CD4-positive, alpha-beta T cell treated with Interleukin-2 at 100 ng/mL for 4 hours (primary cell): ENCODE measurements around the gene RMP24.
"Not testable (repeated sequence)": the region's sequence is repeated elsewhere in the genome, so short reads cannot be mapped to it uniquely, and the experiment has no call there.

Experiments used
- DNase-seq: peaks from one replicate; pipeline ENCODE4 v3.0.0-alpha.2; 2020; ENCODE audit warnings: low spot score

RMP24 gene

DNA sequence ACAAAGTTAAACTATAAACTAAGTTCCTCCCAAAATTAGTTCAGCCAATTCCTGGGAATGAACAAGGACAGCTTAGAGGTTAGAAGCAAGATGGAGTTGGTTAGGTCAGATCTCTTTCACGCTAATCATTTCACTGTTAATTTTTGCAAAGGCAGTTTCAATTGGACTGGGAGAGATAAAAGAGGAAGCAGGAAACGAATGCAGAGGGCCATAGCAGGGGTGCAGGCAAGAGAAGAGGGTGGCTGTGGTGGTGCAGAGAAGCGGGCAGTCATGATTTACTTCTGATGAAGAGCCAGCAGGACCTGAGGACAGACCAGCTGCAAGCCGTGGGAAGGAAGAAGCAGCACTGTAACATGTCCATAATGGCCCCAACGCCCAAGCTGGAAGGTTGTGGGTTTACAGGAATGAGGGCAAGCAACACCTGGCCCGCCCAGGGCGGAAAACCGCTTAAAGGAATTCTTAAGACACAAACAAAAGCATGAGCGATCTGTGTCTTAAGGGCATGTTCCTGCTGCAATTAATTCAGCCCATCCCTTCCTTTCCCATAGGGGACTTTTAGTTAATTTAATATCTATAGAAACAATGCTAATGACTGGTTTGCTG, 4.1 kb upstream of the RMP24 start:
- no peak for DNase-seq

DNA sequence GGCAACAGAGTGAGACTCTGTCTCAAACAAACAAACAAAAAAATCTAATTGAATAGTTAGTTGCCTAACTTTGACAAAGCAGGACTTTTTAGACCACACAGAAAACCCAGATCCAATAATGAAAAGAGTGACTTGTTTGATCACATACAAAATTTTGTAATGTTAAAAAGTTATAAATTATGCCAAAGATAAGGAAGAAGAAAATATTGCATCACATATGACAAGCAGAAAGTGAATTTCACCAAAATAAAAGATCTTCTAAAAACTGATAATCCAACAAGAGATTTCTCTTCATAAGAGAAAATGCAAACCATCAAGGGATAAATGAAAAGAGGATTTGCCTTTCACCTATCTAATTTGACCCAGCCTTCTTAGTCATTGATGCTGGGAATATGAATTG, 2.8 kb upstream of the RMP24 start:
- no peak for DNase-seq

DNA sequence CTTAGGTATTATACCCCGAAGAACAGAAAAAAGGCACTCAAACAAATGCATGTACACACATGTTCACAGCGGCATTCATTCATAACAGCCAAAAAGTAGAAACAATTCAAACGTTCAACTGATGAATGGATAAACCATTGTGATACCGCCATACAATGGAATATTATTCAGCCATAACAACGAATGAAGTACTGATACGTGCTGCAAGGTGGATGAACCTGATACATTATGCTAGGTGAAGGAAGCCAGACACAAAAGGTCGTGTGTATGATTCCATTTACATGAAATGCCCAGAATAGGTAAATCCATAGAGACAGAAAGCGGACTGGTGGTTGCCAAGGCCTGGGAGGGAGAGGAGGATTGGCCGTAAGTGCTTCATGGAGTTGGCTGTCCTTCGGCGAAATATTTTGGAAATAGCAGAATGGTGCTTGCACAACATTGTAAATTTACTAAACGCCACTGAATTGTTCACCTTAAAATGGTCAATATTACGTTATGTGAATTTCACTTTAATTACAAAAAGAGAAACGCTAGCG, 750 bp upstream of the RMP24 start:
- peak; percentile 12 for DNase-seq

DNA sequence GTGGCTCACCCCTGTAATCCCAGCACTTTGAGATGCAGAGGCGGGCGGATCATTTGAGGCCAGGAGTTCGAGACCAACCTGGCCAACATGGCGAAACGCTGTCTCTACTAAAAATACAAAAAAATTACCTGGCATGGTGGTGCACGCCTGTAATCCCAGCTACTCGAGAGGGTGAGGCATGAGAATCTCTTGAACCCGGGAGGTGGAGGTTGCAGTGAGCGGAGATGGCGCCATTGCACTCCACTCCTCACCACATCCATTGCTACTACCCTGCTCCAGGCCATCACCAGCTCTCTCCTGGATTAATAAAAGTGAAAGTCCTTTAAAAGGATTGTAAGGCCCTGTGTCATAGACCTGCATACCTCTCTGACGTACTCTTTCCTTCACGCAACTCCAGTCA, 1.2 kb downstream of the RMP24 start:
- DNase-seq, result no peak

DNA sequence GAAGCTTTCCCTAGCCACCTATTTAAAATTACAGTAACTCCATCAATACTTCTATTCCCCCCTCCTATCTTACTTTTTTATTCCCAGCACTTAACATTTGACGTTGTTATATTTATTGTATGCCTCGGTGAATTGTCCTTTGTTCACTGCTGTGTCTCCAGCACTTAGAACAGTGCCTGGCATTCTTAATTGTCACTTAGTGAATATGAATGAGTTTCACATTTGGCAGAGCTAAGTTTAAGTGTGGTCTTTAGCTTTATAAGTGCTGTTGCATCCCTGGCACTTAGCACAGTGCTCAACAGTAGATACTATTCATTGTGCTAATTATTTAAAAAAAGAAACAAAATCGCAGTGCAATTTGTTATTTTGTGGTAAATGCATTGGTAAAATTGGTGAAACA, 1.7 kb downstream of the RMP24 start:
- no peak for DNase-seq

DNA sequence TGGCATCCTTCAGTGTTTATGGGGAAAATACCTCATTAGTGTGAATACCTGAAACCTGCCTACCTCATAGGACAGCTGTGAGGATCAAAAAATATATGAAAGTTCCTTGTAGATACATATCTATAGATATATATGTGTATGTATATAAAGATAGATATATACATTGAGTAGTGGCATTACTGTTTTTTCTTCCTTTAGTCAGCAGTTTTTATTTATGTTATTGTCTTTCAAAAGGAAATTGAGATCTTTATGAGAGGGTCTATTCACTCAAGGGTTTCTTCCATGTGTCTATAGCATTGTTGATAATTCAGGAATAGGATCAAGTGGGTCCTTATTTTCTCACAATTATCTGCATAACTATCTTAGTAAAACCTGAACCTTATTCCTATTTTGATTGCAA, 6.6 kb downstream of the RMP24 start:
- no peak for DNase-seq

DNA sequence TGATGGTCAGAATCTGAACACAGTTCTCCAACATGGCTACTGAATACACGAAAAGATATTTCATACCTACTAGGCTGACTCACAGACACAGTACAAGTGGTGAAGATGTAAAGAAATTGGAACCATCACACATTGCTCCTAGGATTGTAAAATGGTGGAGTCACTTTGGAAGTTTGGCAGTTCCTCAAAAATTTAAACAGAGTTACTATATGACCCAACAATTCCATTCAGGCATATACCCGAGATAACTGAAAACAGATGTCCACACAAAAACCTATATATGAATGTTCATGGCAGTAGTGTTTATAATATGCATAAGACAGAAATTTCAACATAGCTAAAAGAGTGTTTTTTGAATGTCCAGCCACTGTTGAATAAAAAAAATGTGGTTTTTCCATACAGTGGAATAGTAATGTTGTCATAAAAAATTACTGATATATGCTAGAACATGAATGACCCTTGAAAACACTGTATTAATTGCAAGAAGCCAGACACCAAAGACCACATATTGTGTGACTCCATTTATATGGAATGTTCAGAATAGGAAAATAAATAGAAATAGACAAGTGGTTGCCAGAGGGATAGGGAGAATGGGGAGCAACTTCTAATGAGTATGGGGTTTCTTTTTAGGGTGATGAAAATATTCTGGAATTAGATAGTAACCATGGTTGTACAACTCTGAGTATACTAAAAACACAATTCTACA, 10.1 kb downstream of the RMP24 start:
- no peak for DNase-seq

DNA sequence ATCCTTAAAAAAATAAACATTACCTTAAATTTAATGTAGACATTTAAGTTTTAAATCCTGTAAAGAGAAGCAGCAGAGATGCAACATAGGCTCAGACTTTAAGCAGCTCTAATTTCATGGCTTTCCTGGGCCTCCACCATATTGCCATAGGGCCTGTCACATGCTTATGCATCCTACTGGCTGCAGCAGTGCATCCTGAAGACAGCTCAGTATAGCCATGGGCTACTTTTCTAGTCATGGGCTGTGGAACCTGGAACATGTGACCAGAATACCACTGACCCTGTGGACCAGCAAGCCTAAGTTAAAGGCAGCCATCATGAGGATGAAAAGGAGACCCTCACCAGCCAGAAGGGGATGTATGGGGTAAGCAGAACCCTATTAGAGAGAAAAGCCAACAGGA, 10.7 kb downstream of the RMP24 start:
- no peak for DNase-seq

DNA sequence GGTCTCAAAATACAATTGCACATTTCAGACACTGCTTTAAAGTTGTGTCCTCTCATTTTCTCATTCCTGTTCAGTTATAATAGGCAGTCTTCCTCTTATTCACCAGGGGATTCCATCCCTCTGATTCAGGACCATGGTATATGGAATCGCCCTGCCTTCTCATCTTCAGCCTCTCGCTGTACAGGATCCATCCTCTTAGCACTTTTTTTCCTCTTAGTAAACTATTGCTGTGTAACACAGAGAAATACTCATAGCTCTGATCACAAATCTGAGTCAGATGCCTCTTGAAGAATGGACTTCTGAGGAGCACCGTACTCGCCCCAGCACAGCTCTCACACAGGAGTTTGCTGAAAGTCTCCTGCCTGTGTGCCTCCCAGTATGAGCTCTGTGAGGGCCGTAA, 11.3 kb downstream of the RMP24 start:
- DNase-seq, result no peak

DNA sequence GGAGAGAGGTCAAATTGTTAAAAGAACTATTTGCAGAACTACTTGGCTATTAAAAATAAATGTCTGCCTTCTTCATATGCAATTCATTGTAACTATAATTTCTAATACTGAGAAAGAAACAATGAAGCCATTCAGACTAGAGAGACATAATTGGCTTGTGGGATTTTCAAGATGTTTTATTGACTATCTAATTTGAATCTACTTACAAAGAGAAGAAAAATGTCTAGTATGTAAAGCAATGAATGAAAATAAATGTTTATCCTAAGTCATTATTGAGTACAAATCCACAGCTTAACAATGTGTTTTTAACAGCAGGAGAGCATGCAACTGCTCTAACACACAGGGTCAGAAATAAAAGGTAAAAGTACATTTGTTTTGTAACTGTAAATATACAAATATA, 19.2 kb downstream of the RMP24 start:
- no peak for DNase-seq

DNA sequence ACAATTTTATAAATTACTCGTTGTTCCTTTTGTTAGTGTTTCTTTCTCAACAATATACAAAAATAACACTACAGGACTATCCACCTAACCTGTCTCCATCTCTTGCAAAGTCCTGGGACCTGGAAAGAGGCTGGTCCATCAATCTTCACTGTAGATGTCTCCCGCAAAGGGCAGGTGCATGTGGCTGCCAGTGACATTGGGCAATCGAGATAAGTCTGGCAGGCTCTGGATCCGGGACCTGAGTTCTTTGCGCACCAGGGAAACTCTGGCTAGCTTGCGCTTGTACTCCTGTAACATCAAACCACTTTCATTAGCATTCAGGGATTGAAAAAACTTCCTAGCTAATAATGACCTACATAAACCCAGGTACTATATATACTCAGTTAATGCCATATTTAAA, 20.5 kb downstream of the RMP24 start:
- no peak for DNase-seq

DNA sequence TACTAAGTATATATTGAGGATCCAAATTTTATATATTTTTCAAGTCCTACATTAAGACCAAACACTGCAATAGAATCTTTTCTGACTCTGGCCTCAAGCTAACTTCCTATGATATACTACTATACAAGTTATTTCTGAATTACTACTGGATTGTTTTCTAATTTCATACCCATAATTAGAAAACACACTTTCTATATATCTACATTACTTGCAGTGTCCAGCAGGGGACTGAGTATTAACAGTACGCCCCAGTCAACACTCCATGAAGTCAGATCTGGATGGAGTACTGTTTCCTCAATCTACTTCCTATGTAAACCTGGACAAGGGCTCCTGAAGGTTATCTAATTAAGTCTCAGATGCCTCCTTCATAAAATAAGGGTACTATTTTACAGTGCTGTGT, 26.5 kb downstream of the RMP24 start:
- DNase-seq, result no peak

DNA sequence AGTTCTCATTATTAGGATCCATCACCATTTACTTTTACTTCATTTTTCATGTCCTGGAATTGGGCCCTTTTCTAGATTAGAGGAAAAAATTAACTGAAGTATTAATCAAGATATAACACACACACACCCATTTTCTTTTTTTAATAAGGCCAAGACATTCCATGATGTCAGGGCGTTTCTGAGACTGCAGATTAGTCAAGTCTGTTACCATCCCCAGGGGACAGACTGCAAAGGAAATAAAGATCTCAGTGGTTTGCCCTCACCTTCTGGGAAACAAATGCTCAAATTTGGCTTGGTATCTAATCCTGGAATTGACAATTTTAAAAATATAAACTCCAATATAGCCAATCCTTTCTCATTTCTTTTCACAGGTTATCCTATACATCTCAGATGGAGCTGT, 27.4 kb downstream of the RMP24 start:
- DNase-seq, result no peak

DNA sequence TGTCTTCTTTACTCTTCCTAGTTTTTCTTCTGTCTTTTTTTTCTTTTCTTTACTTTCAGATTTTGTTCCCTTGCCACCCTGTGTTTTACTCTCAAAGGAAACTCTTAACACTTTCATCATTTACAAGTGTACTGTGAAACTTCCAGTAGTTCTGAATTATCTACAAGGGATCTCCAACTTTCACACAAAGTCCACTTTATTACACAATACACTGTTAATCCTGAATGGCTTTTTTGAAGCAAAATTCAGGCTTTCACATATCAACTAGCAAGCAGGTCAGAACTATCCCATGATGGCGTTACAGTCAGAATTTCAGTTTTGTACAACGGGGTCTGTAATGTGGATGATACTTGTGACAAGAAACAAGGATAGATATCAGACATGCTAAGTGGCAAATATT, 34.5 kb downstream of the RMP24 start:
- DNase-seq, result no peak

DNA sequence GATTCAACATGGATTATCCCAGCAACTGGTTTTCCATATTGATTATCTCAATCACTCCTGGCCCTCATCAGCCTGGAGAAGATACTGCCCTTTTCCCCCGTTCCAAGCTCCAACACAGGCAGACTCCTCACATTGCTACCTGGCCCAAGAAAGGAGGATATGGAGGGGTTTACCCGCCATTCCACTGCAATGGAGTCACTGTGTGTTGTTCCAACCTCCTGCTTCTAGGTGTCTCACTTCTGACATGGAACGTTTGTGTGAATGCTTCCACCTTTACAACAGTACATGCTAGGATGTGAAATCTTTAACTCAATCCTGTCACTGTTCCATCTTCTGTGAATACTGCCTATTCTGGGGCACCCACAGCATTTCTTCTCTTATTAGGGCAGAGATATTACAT, 36.7 kb downstream of the RMP24 start:
- no peak for DNase-seq

DNA sequence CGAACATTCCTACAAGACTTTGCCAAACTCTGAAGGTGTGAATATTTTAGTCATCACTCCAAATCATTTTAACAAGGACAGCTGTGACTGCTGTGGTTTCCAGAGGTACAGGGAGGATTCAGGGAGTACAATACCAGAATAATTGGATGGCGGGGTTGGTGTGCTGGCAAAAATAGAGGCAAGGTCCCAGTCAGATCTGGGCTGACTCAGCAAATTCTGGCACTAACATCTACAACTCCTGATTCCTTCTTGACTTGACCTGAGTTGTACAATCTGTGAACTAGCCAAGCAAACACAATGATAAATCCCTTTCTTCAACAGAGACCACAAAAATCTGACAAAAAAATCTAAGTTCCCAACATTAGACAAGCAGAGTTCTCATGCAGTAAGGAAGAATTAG, 40.4 kb downstream of the RMP24 start:
- no peak for DNase-seq

DNA sequence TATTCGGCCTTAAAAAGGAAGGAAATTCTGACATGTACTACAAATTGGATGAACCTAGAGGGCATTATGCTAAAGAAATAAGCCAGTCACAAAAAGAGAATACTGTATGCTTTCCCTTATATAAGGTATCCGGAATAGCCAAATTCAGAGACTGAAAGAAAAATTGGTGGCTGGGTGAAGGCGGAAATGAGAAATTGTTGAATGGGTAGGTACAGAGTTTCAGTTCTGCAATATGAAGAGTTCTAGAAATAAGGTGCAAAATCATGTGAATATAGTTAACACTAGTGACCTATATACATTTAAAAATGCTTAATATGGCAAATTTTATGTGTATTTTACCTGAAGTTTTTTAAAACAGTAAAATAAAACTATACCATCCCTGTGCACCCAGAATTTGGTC, 43.1 kb downstream of the RMP24 start:
- DNase-seq, result no peak

DNA sequence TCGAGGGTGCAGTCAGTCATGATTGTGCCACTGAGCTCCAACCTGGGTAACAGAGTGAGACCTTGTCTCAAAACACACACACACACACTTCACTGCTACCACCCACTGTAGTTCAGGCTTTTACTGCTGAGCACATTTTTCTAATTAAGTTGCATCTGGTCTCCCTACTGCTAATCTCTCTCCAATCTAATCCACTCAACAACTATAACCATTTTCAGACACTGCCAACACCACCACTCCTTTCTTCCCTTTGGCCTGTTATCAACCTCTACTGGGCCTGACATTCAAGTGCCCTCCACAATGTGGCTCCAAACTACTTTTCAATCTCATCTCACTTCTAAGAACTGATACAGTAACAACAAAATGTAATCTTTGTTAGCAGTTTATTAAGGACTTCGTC, 44.8 kb downstream of the RMP24 start:
- no peak for DNase-seq

DNA sequence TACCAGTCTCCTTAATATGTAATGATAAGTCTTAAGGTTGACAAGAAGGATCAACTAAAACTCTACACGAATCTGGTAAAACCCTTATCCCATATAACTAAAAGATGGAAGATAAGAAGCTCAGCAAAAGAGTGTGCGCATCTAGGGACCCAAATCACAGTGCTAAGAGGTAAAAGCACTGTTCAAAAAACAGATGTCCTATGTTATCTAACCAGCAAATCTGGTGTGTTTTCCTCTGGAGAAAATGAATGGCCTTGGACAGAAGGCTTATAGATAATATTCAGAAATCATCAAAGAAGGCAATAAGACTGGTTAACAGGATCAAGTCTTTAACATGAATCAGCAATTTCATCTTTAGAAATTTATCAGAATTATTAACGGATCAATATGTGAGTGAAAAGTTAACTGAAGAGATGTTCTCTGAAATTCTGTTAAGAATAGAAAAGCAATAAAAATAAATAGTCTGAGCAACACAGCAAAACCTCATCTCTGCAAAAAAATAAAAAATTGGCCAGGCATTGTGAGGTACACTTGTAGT, 47.8 kb downstream of the RMP24 start:
- DNase-seq, result no peak

DNA sequence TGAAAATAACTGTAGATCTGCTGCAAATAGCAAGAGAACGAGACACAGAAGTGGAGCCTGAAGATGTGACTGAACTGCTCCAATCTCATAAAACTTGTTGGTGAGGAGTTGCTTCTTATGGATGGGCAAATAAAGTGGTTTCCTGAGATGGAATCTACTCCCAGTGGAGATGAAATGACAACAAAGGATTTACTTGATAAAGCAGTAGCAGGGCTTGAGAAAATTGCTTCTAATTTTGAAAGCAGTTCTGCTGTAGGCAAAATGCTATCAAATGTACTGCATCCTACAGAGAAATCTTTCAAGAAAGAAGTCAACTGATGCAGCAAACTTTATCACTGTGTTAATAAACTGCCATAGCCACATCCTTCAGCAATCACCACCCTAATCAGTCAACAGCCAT, 50.9 kb downstream of the RMP24 start:
- DNase-seq, result no peak

DNA sequence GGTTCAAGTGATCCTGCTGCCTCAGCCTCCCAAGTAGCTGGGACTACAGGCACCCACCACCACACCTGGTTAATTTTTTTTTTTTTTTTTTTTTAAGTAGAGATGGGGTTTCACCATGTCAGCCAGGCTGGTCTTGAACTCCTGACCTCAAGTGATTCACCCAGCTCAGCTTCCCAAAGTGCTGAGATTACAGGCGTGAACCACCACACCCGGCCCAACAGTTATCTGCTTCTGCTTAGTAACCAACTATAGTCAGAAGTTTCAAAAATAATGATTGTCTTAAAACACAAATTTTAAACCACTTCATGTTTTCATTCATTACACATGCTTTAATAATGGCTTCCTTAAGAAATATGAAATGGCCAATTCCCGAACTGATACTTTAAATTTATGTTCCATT, 51.8 kb downstream of the RMP24 start:
- not testable (repeated sequence) for DNase-seq

DNA sequence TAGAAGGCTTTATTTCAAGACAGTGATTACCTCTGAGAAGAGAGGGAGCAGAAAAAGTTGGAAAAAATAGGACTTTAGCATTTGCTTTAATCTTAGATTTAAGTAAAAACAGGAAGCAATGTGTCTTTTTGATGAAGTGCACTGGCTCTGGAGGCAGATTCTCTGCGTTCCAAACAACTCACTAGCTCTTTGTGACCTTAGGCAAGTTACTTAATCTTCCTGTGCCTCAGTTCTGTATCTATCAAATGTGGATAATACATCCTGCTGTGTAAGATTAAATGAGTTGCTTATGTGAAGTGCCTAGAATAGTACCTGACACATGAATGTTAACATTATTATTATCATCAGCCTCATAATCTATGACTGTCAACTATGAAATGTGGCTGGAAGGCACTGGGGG, 52.5 kb downstream of the RMP24 start:
- no peak for DNase-seq

DNA sequence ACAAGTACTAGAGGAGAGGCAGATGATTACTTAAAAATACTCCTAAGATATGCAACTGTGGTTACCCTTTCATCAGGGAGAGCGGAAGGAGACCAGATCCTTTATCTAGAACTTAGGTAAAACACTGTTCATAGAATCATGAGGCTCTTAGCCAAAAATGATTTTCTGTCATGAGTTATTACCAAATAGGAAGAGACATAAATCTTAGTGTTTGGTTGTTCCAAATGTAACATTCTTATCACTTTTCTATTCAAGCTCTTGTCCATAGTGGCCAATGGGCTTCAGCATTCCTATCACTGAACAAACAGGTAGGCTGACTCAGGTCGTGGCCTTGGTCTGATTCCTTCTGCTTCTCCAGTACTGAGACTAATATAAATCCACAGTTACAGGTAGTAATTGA, 56.4 kb downstream of the RMP24 start:
- no peak for DNase-seq
